WTC11 (cell line): ENCODE results near the gene GPR62. TPM values are rescaled to one million over a fixed set of nuclear protein-coding genes. Genes with fewer than 3 reads are reported as not detected.

ENCODE experiments used
- ATAC-seq: fragments of 200-7000 bp; cut with Tn5 transposase; 2 replicates; pipeline ENCODE4 v1.10.0; 2021; ENCODE audit warnings: mild to moderate bottlenecking, moderate library complexity
- CTCF ChIA-PET: fragments of 300-600 bp; sonication (Branson Sonifier 250); formaldehyde crosslinking; loops from one replicate; lab custom pipeline; 2021; ENCODE audit warnings: antibody characterized with exemption; lab: Charles Lee
- POLR2A ChIA-PET: fragments of 350-600 bp; sonication (Branson Sonifier 250); formaldehyde crosslinking; loops from one replicate; lab custom pipeline; 2021; ENCODE audit warnings: antibody characterized with exemption; lab: Charles Lee
- DNase-seq: peaks from one replicate; pipeline ENCODE4 v3.0.0; 2021; ENCODE audit warnings: low spot score
- H3K27ac Mint-ChIP-seq: 2 replicates; pipeline ENCODE4 v1.8.0; 2021; ENCODE audit warnings: mixed read lengths
- H3K27me3 Mint-ChIP-seq: 2 replicates; pipeline ENCODE4 v1.8.0; 2021; ENCODE audit warnings: low read depth, mild to moderate bottlenecking, moderate library complexity, mixed read lengths
- H3K36me3 Mint-ChIP-seq: 2 replicates; pipeline ENCODE4 v1.8.0; 2021; ENCODE audit warnings: mixed read lengths
- H3K4me1 Mint-ChIP-seq: 2 replicates; pipeline ENCODE4 v1.8.0; 2022; ENCODE audit warnings: mixed read lengths
- H3K4me3 Mint-ChIP-seq: 2 replicates; pipeline ENCODE4 v1.8.0; 2021; ENCODE audit warnings: mild to moderate bottlenecking, moderate library complexity, mixed read lengths
- H3K9me3 Mint-ChIP-seq: 2 replicates; pipeline ENCODE4 v1.8.0; 2021; ENCODE audit warnings: mixed read lengths
- ERG ChIP-seq: fragments of 250-450 bp; sonication (Bioruptor Pico); IDR thresholded peaks from 2 replicates; pipeline ENCODE4 v1.8.0; 2021; ENCODE audit warnings: mild to moderate bottlenecking
- JUN ChIP-seq: sonication (generic); formaldehyde crosslinking; IDR thresholded peaks from 2 replicates; pipeline ENCODE4 v1.8.0; 2023; ENCODE audit warnings: mild to moderate bottlenecking, missing genetic modification reagents
- MLX ChIP-seq: sonication (generic); formaldehyde crosslinking; IDR thresholded peaks from 2 replicates; pipeline ENCODE4 v1.8.1; 2023; ENCODE audit warnings: mild to moderate bottlenecking, missing genetic modification reagents, moderate library complexity
- NR1H2 ChIP-seq: sonication (generic); formaldehyde crosslinking; IDR thresholded peaks from 2 replicates; pipeline ENCODE4 v1.9.0; 2021; ENCODE audit warnings: mild to moderate bottlenecking, moderate library complexity, missing genetic modification reagents
- NR2C2 ChIP-seq: sonication (generic); formaldehyde crosslinking; IDR thresholded peaks from 2 replicates; pipeline ENCODE4 v1.8.0; 2022; ENCODE audit warnings: mild to moderate bottlenecking, missing genetic modification reagents
- PRDM15 ChIP-seq: sonication (generic); formaldehyde crosslinking; IDR thresholded peaks from 2 replicates; pipeline ENCODE4 v1.8.0; 2022; ENCODE audit warnings: missing genetic modification reagents
- PREB ChIP-seq: sonication (generic); formaldehyde crosslinking; IDR thresholded peaks from 2 replicates; pipeline ENCODE4 v1.8.1; 2022; ENCODE audit warnings: mild to moderate bottlenecking, missing genetic modification reagents, moderate library complexity, borderline replicate concordance
- RORB ChIP-seq: fragments of 250-450 bp; sonication (Bioruptor Pico); IDR thresholded peaks from 2 replicates; pipeline ENCODE4 v1.9.0; 2021; ENCODE audit warnings: mild to moderate bottlenecking
- SP1 ChIP-seq: sonication (generic); formaldehyde crosslinking; conservative IDR thresholded peaks from 2 replicates; pipeline ENCODE4 v1.8.1; 2022; ENCODE audit warnings: missing genetic modification reagents
- USF1 ChIP-seq: sonication (generic); formaldehyde crosslinking; IDR thresholded peaks from 2 replicates; pipeline ENCODE4 v1.8.0; 2022; ENCODE audit warnings: mild to moderate bottlenecking, missing genetic modification reagents
- USF2 ChIP-seq: sonication (generic); formaldehyde crosslinking; IDR thresholded peaks from 2 replicates; pipeline ENCODE4 v1.8.1; 2023; ENCODE audit warnings: mild to moderate bottlenecking, missing genetic modification reagents, moderate library complexity
- ZNF317 ChIP-seq: sonication (generic); formaldehyde crosslinking; IDR thresholded peaks from 2 replicates; pipeline ENCODE4 v1.8.1; 2023; ENCODE audit warnings: low read depth, mild to moderate bottlenecking, moderate library complexity, missing genetic modification reagents, borderline replicate concordance
- total RNA-seq: library from RNA; stranded (reverse); gene quantifications from 3 replicates; pipeline ENCODE4 v1.2.3, GENCODE V29; 2021

The GPR62 gene
- total RNA-seq, 1 experiment from 2014 or later = 0.24 TPM

- TF ChIP-seq NR2C2 (CRISPR knock-in tag) (no peak), SP1 (CRISPR knock-in tag) (no peak), USF1 (CRISPR knock-in tag) (no peak)
Observed at GRCh38 chr3:51933471-51934138, 21.6 kb upstream of the GPR62 start (continued).

GRCh38 chr3:51934139-51934850 is 20.9 kb upstream of the GPR62 start:
- H3K4me1 Mint-ChIP-seq = no peaks in the 10 kb centered on the region
- no peak for DNase-seq
- TF ChIP-seq ERG (CRISPR knock-in tag) = no peak
- no peak for TF ChIP-seq MLX (CRISPR knock-in tag)
- no peak for TF ChIP-seq PREB (CRISPR knock-in tag)
- TF ChIP-seq ZNF317 = no peak
- TF ChIP-seq NR1H2 (CRISPR knock-in tag) = no peak
- TF ChIP-seq RORB = no peak
- no peak for TF ChIP-seq USF2 (CRISPR knock-in tag)
- TF ChIP-seq JUN (CRISPR knock-in tag) = 0 out of 2 replicates have a peak, but pooled peaks have one; percentile 17
- no peak for TF ChIP-seq PRDM15 (CRISPR knock-in tag)
- ChIA-PET POLR2A (no interaction called here), CTCF (interaction anchor here (1.2 kb wide), 1 partner anchor 114 kb away, joined by 3 read pairs; no protein-coding TSS in a partner anchor)
- H3K36me3 Mint-ChIP-seq = peaks cover 52% of the 10 kb centered on the region
- no peak overlapping the region for H3K27ac Mint-ChIP-seq
- H3K4me3 Mint-ChIP-seq = no peak overlapping the region
- H3K9me3 Mint-ChIP-seq = no peaks in the 10 kb centered on the region
- no peaks in the 10 kb centered on the region for H3K27me3 Mint-ChIP-seq
- no peak for ATAC-seq
